ENCODE results near the gene CDK5RAP2.
"Not testable (repeated sequence)": the region's sequence is repeated elsewhere in the genome, so short reads cannot be mapped to it uniquely, and the experiment has no call there.

The CDK5RAP2 gene

GRCh38 chr9:120564589-120564988, 15.4 kb downstream of the CDK5RAP2 start:
- H3K27ac ChIP-seq (ENCODE audit: low read depth, low read length), result no peak overlapping the region
- H3K4me1 ChIP-seq (ENCODE audit: control insufficient read depth, insufficient read depth, low read length), result no peaks in the 10 kb centered on the region
- no peaks in the 10 kb centered on the region for H3K27me3 ChIP-seq (ENCODE audit: control insufficient read depth, insufficient read depth, low read length)
- H3K4me3 ChIP-seq (ENCODE audit: low read depth, low read length), result no peak overlapping the region
- H3K36me3 ChIP-seq (ENCODE audit: control insufficient read depth, insufficient read depth, low read length), result peaks cover 77% of the 10 kb centered on the region
- no peaks in the 10 kb centered on the region for H3K9me3 ChIP-seq (ENCODE audit: control insufficient read depth, insufficient read depth, low read depth, low read length)
- no peak overlapping the region for H3K9ac ChIP-seq (ENCODE audit: low read length)

- no peak overlapping the region for H3K27ac ChIP-seq (ENCODE audit: low read depth, low read length)
- H3K27me3 ChIP-seq (ENCODE audit: control insufficient read depth, insufficient read depth, low read length), result no peaks in the 10 kb centered on the region
- no peaks in the 10 kb centered on the region for H3K9me3 ChIP-seq (ENCODE audit: control insufficient read depth, insufficient read depth, low read depth, low read length)
- H3K4me3 ChIP-seq (ENCODE audit: low read depth, low read length), result no peak overlapping the region
- no peaks in the 10 kb centered on the region for H3K4me1 ChIP-seq (ENCODE audit: control insufficient read depth, insufficient read depth, low read length)
- no peak overlapping the region for H3K9ac ChIP-seq (ENCODE audit: low read length)
- peaks cover 64% of the 10 kb centered on the region for H3K36me3 ChIP-seq (ENCODE audit: control insufficient read depth, insufficient read depth, low read length)
Observed at GRCh38 chr9:120562861-120563443, 17.0 kb downstream of the CDK5RAP2 start.

- peaks cover 52% of the 10 kb centered on the region for H3K36me3 ChIP-seq (ENCODE audit: control insufficient read depth, insufficient read depth, low read length)
- H3K27me3 ChIP-seq (ENCODE audit: control insufficient read depth, insufficient read depth, low read length), result no peaks in the 10 kb centered on the region
- no peak overlapping the region for H3K27ac ChIP-seq (ENCODE audit: low read depth, low read length)
- H3K4me3 ChIP-seq (ENCODE audit: low read depth, low read length), result no peak overlapping the region
- no peaks in the 10 kb centered on the region for H3K9me3 ChIP-seq (ENCODE audit: control insufficient read depth, insufficient read depth, low read depth, low read length)
- no peaks in the 10 kb centered on the region for H3K4me1 ChIP-seq (ENCODE audit: control insufficient read depth, insufficient read depth, low read length)
- H3K9ac ChIP-seq (ENCODE audit: low read length), result no peak overlapping the region
Observed at GRCh38 chr9:120561709-120562108, 18.3 kb downstream of the CDK5RAP2 start.

GRCh38 chr9:120559546-120559945, 20.4 kb downstream of the CDK5RAP2 start:
- Histone ChIP-seq H3K27ac (ENCODE audit: low read depth, low read length) (no peak overlapping the region), H3K36me3 (ENCODE audit: control insufficient read depth, insufficient read depth, low read length) (peaks cover 37% of the 10 kb centered on the region), H3K9ac (ENCODE audit: low read length) (no peak overlapping the region), H3K9me3 (ENCODE audit: control insufficient read depth, insufficient read depth, low read depth, low read length) (no peaks in the 10 kb centered on the region), H3K27me3 (ENCODE audit: control insufficient read depth, insufficient read depth, low read length) (no peaks in the 10 kb centered on the region), H3K4me3 (ENCODE audit: low read depth, low read length) (no peak overlapping the region), H3K4me1 (ENCODE audit: control insufficient read depth, insufficient read depth, low read length) (no peaks in the 10 kb centered on the region)

GRCh38 chr9:120558454-120558853, 21.5 kb downstream of the CDK5RAP2 start:
- Histone ChIP-seq H3K9ac (ENCODE audit: low read length) (no peak overlapping the region), H3K4me3 (ENCODE audit: low read depth, low read length) (no peak overlapping the region), H3K27ac (ENCODE audit: low read depth, low read length) (no peak overlapping the region), H3K4me1 (ENCODE audit: control insufficient read depth, insufficient read depth, low read length) (no peaks in the 10 kb centered on the region), H3K9me3 (ENCODE audit: control insufficient read depth, insufficient read depth, low read depth, low read length) (no peaks in the 10 kb centered on the region), H3K36me3 (ENCODE audit: control insufficient read depth, insufficient read depth, low read length) (peaks cover 31% of the 10 kb centered on the region), H3K27me3 (ENCODE audit: control insufficient read depth, insufficient read depth, low read length) (no peaks in the 10 kb centered on the region)

GRCh38 chr9:120557205-120557604, 22.8 kb downstream of the CDK5RAP2 start:
- Histone ChIP-seq H3K27me3 (ENCODE audit: control insufficient read depth, insufficient read depth, low read length) (no peaks in the 10 kb centered on the region), H3K27ac (ENCODE audit: low read depth, low read length) (no peak overlapping the region), H3K36me3 (ENCODE audit: control insufficient read depth, insufficient read depth, low read length) (peaks cover 26% of the 10 kb centered on the region), H3K4me3 (ENCODE audit: low read depth, low read length) (no peak overlapping the region), H3K9ac (ENCODE audit: low read length) (no peak overlapping the region), H3K9me3 (ENCODE audit: control insufficient read depth, insufficient read depth, low read depth, low read length) (no peaks in the 10 kb centered on the region), H3K4me1 (ENCODE audit: control insufficient read depth, insufficient read depth, low read length) (no peaks in the 10 kb centered on the region)

GRCh38 chr9:120556775-120557174, 23.2 kb downstream of the CDK5RAP2 start:
- Histone ChIP-seq H3K27ac (ENCODE audit: low read depth, low read length) (no peak overlapping the region), H3K36me3 (ENCODE audit: control insufficient read depth, insufficient read depth, low read length) (peaks cover 24% of the 10 kb centered on the region), H3K9me3 (ENCODE audit: control insufficient read depth, insufficient read depth, low read depth, low read length) (no peaks in the 10 kb centered on the region), H3K27me3 (ENCODE audit: control insufficient read depth, insufficient read depth, low read length) (no peaks in the 10 kb centered on the region), H3K4me1 (ENCODE audit: control insufficient read depth, insufficient read depth, low read length) (no peaks in the 10 kb centered on the region), H3K9ac (ENCODE audit: low read length) (no peak overlapping the region), H3K4me3 (ENCODE audit: low read depth, low read length) (no peak overlapping the region)

- Histone ChIP-seq H3K9ac (ENCODE audit: low read length) (no peak overlapping the region), H3K27me3 (ENCODE audit: control insufficient read depth, insufficient read depth, low read length) (no peaks in the 10 kb centered on the region), H3K9me3 (ENCODE audit: control insufficient read depth, insufficient read depth, low read depth, low read length) (no peaks in the 10 kb centered on the region), H3K4me3 (ENCODE audit: low read depth, low read length) (no peak overlapping the region), H3K4me1 (ENCODE audit: control insufficient read depth, insufficient read depth, low read length) (no peaks in the 10 kb centered on the region), H3K36me3 (ENCODE audit: control insufficient read depth, insufficient read depth, low read length) (peaks cover 20% of the 10 kb centered on the region), H3K27ac (ENCODE audit: low read depth, low read length) (no peak overlapping the region)
Observed at GRCh38 chr9:120555839-120556238, 24.1 kb downstream of the CDK5RAP2 start.

GRCh38 chr9:120552210-120552704, 27.7 kb downstream of the CDK5RAP2 start:
- H3K4me3 ChIP-seq (ENCODE audit: low read depth, low read length); H3K27me3 ChIP-seq (ENCODE audit: control insufficient read depth, insufficient read depth, low read length); H3K9ac ChIP-seq (ENCODE audit: low read length); H3K27ac ChIP-seq (ENCODE audit: low read depth, low read length); H3K9me3 ChIP-seq (ENCODE audit: control insufficient read depth, insufficient read depth, low read depth, low read length); H3K4me1 ChIP-seq (ENCODE audit: control insufficient read depth, insufficient read depth, low read length): not testable (repeated sequence)
- peaks cover 44% of the 10 kb centered on the region for H3K36me3 ChIP-seq (ENCODE audit: control insufficient read depth, insufficient read depth, low read length)

GRCh38 chr9:120545701-120546550, 34.0 kb downstream of the CDK5RAP2 start:
- Histone ChIP-seq H3K27me3 (ENCODE audit: control insufficient read depth, insufficient read depth, low read length) (no peaks in the 10 kb centered on the region), H3K4me3 (ENCODE audit: low read depth, low read length) (no peak overlapping the region), H3K36me3 (ENCODE audit: control insufficient read depth, insufficient read depth, low read length) (peaks cover 81% of the 10 kb centered on the region), H3K9me3 (ENCODE audit: control insufficient read depth, insufficient read depth, low read depth, low read length) (no peaks in the 10 kb centered on the region), H3K4me1 (ENCODE audit: control insufficient read depth, insufficient read depth, low read length) (no peaks in the 10 kb centered on the region), H3K9ac (ENCODE audit: low read length) (no peak overlapping the region), H3K27ac (ENCODE audit: low read depth, low read length) (no peak overlapping the region)

GRCh38 chr9:120544441-120544840, 35.5 kb downstream of the CDK5RAP2 start:
- Histone ChIP-seq H3K36me3 (ENCODE audit: control insufficient read depth, insufficient read depth, low read length) (peaks cover 78% of the 10 kb centered on the region), H3K9me3 (ENCODE audit: control insufficient read depth, insufficient read depth, low read depth, low read length) (no peaks in the 10 kb centered on the region), H3K4me1 (ENCODE audit: control insufficient read depth, insufficient read depth, low read length) (no peaks in the 10 kb centered on the region)

More at GRCh38 chr9:120544441-120544840, 35.5 kb downstream of the CDK5RAP2 start:
- Histone ChIP-seq H3K27me3 (ENCODE audit: control insufficient read depth, insufficient read depth, low read length) (no peaks in the 10 kb centered on the region), H3K27ac (ENCODE audit: low read depth, low read length) (no peak overlapping the region), H3K4me3 (ENCODE audit: low read depth, low read length) (no peak overlapping the region), H3K9ac (ENCODE audit: low read length) (no peak overlapping the region)

All from HUES6 (cell line).